MM.1S (cell line): Measurements from ENCODE around the gene ARHGAP25.

Experiments
- DNase-seq: peaks from one replicate; pipeline ENCODE4 v3.0.0-alpha.2; 2015
- H2AFZ ChIP-seq: fragments of 300-600 bp; sonication (generic); 2 replicates; pipeline ENCODE4 v1.6.0; 2016; ENCODE audit warnings: antibody characterized with exemption, low read length
- H3F3A ChIP-seq: fragments of 300-600 bp; sonication (generic); 2 replicates; pipeline ENCODE4 v1.6.1; 2016; ENCODE audit warnings: mild to moderate bottlenecking, antibody characterized with exemption, low read length, moderate library complexity, mixed read lengths; ENCODE audit not compliant: insufficient read depth
- H3K27ac ChIP-seq: fragments of 300-600 bp; sonication (generic); 2 replicates; pipeline ENCODE4 v1.5.1; 2016; ENCODE audit warnings: mild to moderate bottlenecking, low read length
- H3K27me3 ChIP-seq: fragments of 300-600 bp; sonication (generic); replicated peaks from 2 replicates; pipeline ENCODE4 v1.6.0; 2016; ENCODE audit warnings: low read length; ENCODE audit not compliant: insufficient read depth
- H3K36me3 ChIP-seq: fragments of 300-600 bp; sonication (generic); replicated peaks from 2 replicates; pipeline ENCODE4 v1.6.1; 2016; ENCODE audit warnings: mild to moderate bottlenecking, low read length, mixed read lengths; ENCODE audit not compliant: insufficient read depth
- H3K4me1 ChIP-seq: fragments of 300-600 bp; sonication (generic); 2 replicates; pipeline ENCODE4 v1.6.1; 2016; ENCODE audit warnings: low read length, mixed read lengths
- H3K4me2 ChIP-seq: fragments of 300-600 bp; sonication (generic); 2 replicates; pipeline ENCODE4 v1.6.0; 2016; ENCODE audit warnings: low read depth, low read length
- H3K4me3 ChIP-seq: fragments of 300-600 bp; sonication (generic); 2 replicates; pipeline ENCODE4 v1.5.1; 2016; ENCODE audit warnings: low read length, mixed read lengths
- H3K79me2 ChIP-seq: fragments of 300-600 bp; sonication (generic); 2 replicates; pipeline ENCODE4 v1.6.1; 2016; ENCODE audit warnings: mixed run types, low read length, mixed read lengths
- H3K9ac ChIP-seq: fragments of 300-600 bp; sonication (generic); 2 replicates; pipeline ENCODE4 v1.6.1; 2016; ENCODE audit warnings: low read length, mixed read lengths
- H3K9me2 ChIP-seq: fragments of 300-600 bp; sonication (generic); replicated peaks from 2 replicates; pipeline ENCODE4 v1.6.1; 2016; ENCODE audit warnings: mild to moderate bottlenecking, low read length, mixed read lengths; ENCODE audit not compliant: insufficient read depth
- H3K9me3 ChIP-seq: fragments of 300-600 bp; sonication (generic); replicated peaks from 2 replicates; pipeline ENCODE4 v1.6.1; 2016; ENCODE audit warnings: mild to moderate bottlenecking, low read length, mixed read lengths; ENCODE audit not compliant: insufficient read depth
- H4K20me1 ChIP-seq: fragments of 300-600 bp; sonication (generic); 2 replicates; pipeline ENCODE4 v1.6.1; 2016; ENCODE audit warnings: mild to moderate bottlenecking, low read length, moderate library complexity, mixed read lengths; ENCODE audit not compliant: insufficient read depth
- CTCF ChIP-seq: fragments of 300-600 bp; sonication (generic); IDR thresholded peaks from 2 replicates; pipeline ENCODE4 v1.5.1; 2016; ENCODE audit warnings: antibody characterized with exemption, low read length, mixed read lengths
- EZH2 ChIP-seq: fragments of 300-600 bp; sonication (generic); optimal IDR thresholded peaks from 2 replicates; pipeline ENCODE3; 2017; ENCODE audit warnings: low read depth, mild to moderate bottlenecking, antibody characterized with exemption, low read length, mixed read lengths
- EZH2phosphoT487 ChIP-seq: fragments of 300-600 bp; sonication (generic); IDR thresholded peaks from 2 replicates; pipeline ENCODE4 v1.6.1; 2018; ENCODE audit warnings: antibody characterized with exemption, low read length

Gene ARHGAP25

GRCh38 chr2:68857202-68857845 is 122.7 kb downstream of the ARHGAP25 start:
- Histone ChIP-seq H3K9ac (no peak overlapping the region), H3K4me1 (peaks cover 20% of the 10 kb centered on the region), H4K20me1 (no peaks in the 10 kb centered on the region), H3F3A (no peaks in the 10 kb centered on the region), H3K27me3 (no peaks in the 10 kb centered on the region), H3K4me3 (no peak overlapping the region), H3K9me3 (no peaks in the 10 kb centered on the region), H3K4me2 (no peak overlapping the region), H3K36me3 (no peaks in the 10 kb centered on the region), H3K79me2 (no peaks in the 10 kb centered on the region), H3K27ac (no peak overlapping the region), H3K9me2 (no peaks in the 10 kb centered on the region), H2AFZ (no peak overlapping the region)
- no peak for DNase-seq
- TF ChIP-seq CTCF (no peak), EZH2 (no peak), EZH2phosphoT487 (no peak)

- Histone ChIP-seq H3K4me2 (no peak overlapping the region), H3K9me2 (no peaks in the 10 kb centered on the region), H4K20me1 (no peaks in the 10 kb centered on the region), H3K4me1 (peaks cover 20% of the 10 kb centered on the region), H3K79me2 (no peaks in the 10 kb centered on the region), H3F3A (no peaks in the 10 kb centered on the region), H3K9ac (no peak overlapping the region), H3K9me3 (no peaks in the 10 kb centered on the region), H3K36me3 (no peaks in the 10 kb centered on the region), H3K27me3 (no peaks in the 10 kb centered on the region), H2AFZ (no peak overlapping the region), H3K27ac (no peak overlapping the region), H3K4me3 (no peak overlapping the region)
- TF ChIP-seq EZH2 (no peak), EZH2phosphoT487 (no peak), CTCF (no peak)
- DNase-seq, result no peak
Measured at GRCh38 chr2:68857855-68858456, 123.3 kb downstream of the ARHGAP25 start.

GRCh38 chr2:68860111-68860510 is 125.5 kb downstream of the ARHGAP25 start:
- Histone ChIP-seq H3K27ac (no peak overlapping the region), H3K9me2 (no peaks in the 10 kb centered on the region), H3K36me3 (no peaks in the 10 kb centered on the region), H3K27me3 (no peaks in the 10 kb centered on the region), H3F3A (no peaks in the 10 kb centered on the region), H3K9me3 (no peaks in the 10 kb centered on the region), H3K9ac (no peak overlapping the region), H3K79me2 (no peaks in the 10 kb centered on the region), H4K20me1 (no peaks in the 10 kb centered on the region), H3K4me1 (peaks cover 14% of the 10 kb centered on the region), H3K4me3 (no peak overlapping the region), H2AFZ (no peak overlapping the region), H3K4me2 (no peak overlapping the region)
- TF ChIP-seq CTCF (no peak), EZH2phosphoT487 (no peak), EZH2 (no peak)
- no peak for DNase-seq
